RPMI8226 (cell line): ENCODE data around the gene GFI1B.
A peak's percentile ranks its signal among the peaks of the same experiment; 100 is the strongest.
"Not testable (repeated sequence)": the region's sequence is repeated elsewhere in the genome, so short reads cannot be mapped to it uniquely, and the experiment has no call there.

Experiments used
- DNase-seq: peaks from one replicate; pipeline ENCODE4 v3.0.0-alpha.2; 2015

Gene GFI1B

GRCh38 chr9:132993511-132993939, 15.0 kb downstream of the GFI1B start:
- no peak for DNase-seq

GRCh38 chr9:132994410-132995120, 16.1 kb downstream of the GFI1B start:
- no peak for DNase-seq

- DNase-seq, result no peak
These were observed 16.6 kb downstream of the GFI1B start for GRCh38 chr9:132995121-132995420.

- no peak for DNase-seq
These were observed 17.4 kb downstream of the GFI1B start for GRCh38 chr9:132995879-132996278.

GRCh38 chr9:132996526-132996925, 18.0 kb downstream of the GFI1B start:
- no peak for DNase-seq

- DNase-seq, result no peak
These were observed 19.1 kb downstream of the GFI1B start for GRCh38 chr9:132997591-132997990.

GRCh38 chr9:132998221-132998620, 19.7 kb downstream of the GFI1B start:
- not testable (repeated sequence) for DNase-seq

GRCh38 chr9:132998831-132999635, 20.5 kb downstream of the GFI1B start:
- no peak for DNase-seq

- peak; percentile 37 for DNase-seq
These were observed 23.9 kb downstream of the GFI1B start for GRCh38 chr9:133002147-133003070.

- no peak for DNase-seq
These were observed 24.6 kb downstream of the GFI1B start for GRCh38 chr9:133003071-133003461.

- no peak for DNase-seq
These were observed 25.2 kb downstream of the GFI1B start for GRCh38 chr9:133003671-133004090.

GRCh38 chr9:133004091-133004998, 25.9 kb downstream of the GFI1B start:
- DNase-seq, result no peak

GRCh38 chr9:133004999-133005760, 26.7 kb downstream of the GFI1B start:
- no peak for DNase-seq

- no peak for DNase-seq
These were observed 27.5 kb downstream of the GFI1B start for GRCh38 chr9:133005957-133006356.

- no peak for DNase-seq
These were observed 28.3 kb downstream of the GFI1B start for GRCh38 chr9:133006731-133007352.

GRCh38 chr9:133008406-133008805, 29.9 kb downstream of the GFI1B start:
- no peak for DNase-seq

GRCh38 chr9:133008824-133009223, 30.3 kb downstream of the GFI1B start:
- DNase-seq, result no peak

GRCh38 chr9:133009906-133010582, 31.6 kb downstream of the GFI1B start:
- DNase-seq, result no peak

GRCh38 chr9:133014696-133015095, 36.2 kb downstream of the GFI1B start:
- no peak for DNase-seq
